Loucy (cell line): ENCODE data around the gene NDUFV2.

Source experiments
- H2AFZ ChIP-seq: fragments of 200-600 bp; sonication (generic); 2 replicates; pipeline ENCODE4 v1.6.0; 2016; ENCODE audit warnings: antibody characterized with exemption, mild to moderate bottlenecking, low read length, moderate library complexity
- H3F3A ChIP-seq: fragments of 200-600 bp; 2 replicates; pipeline ENCODE4 v1.6.0; 2016; ENCODE audit warnings: antibody characterized with exemption, low read depth, mild to moderate bottlenecking
- H3K27me3 ChIP-seq: fragments of 200-600 bp; sonication (generic); 2 replicates; pipeline ENCODE4 v1.6.1; 2014; ENCODE audit warnings: low read length, mild to moderate bottlenecking; ENCODE audit not compliant: insufficient read depth, poor library complexity, severe bottlenecking
- H3K36me3 ChIP-seq: fragments of 200-600 bp; sonication (generic); 2 replicates; pipeline ENCODE4 v1.6.1; 2016; ENCODE audit warnings: low read length; ENCODE audit not compliant: insufficient read depth
- H3K4me1 ChIP-seq: fragments of 200-600 bp; sonication (generic); 2 replicates; pipeline ENCODE4 v1.5.1; 2014; ENCODE audit warnings: low read length, mild to moderate bottlenecking; ENCODE audit not compliant: insufficient read depth, poor library complexity, severe bottlenecking
- H3K4me2 ChIP-seq: fragments of 200-600 bp; sonication (generic); 2 replicates; pipeline ENCODE4 v1.6.0; 2014; ENCODE audit warnings: antibody characterized with exemption, low read length, low read depth, mild to moderate bottlenecking; ENCODE audit not compliant: poor library complexity, severe bottlenecking
- H3K4me3 ChIP-seq: fragments of 200-600 bp; sonication (generic); 2 replicates; pipeline ENCODE4 v1.5.1; 2014; ENCODE audit warnings: low read length, mild to moderate bottlenecking, mixed read lengths; ENCODE audit not compliant: poor library complexity, severe bottlenecking
- H3K79me2 ChIP-seq: fragments of 200-600 bp; sonication (generic); 2 replicates; pipeline ENCODE4 v1.6.1; 2014; ENCODE audit warnings: low read length; ENCODE audit not compliant: insufficient read depth
- H3K9ac ChIP-seq: fragments of 200-600 bp; sonication (generic); 2 replicates; pipeline ENCODE4 v1.6.0; 2014; ENCODE audit warnings: mild to moderate bottlenecking, low read depth, low read length, moderate library complexity; ENCODE audit not compliant: poor library complexity, severe bottlenecking
- H3K9me2 ChIP-seq: fragments of 200-600 bp; sonication (generic); replicated peaks from 2 replicates; pipeline ENCODE4 v1.6.1; 2016; ENCODE audit warnings: low read depth, low read length, mixed read lengths
- H3K9me3 ChIP-seq: fragments of 200-600 bp; sonication (generic); 2 replicates; pipeline ENCODE4 v1.6.1; 2014; ENCODE audit warnings: mild to moderate bottlenecking, antibody characterized with exemption, low read length, low read depth; ENCODE audit not compliant: insufficient read depth
- H4K20me1 ChIP-seq: fragments of 200-600 bp; sonication (generic); 2 replicates; pipeline ENCODE4 v1.6.0; 2014; ENCODE audit warnings: antibody characterized with exemption, low read length, mild to moderate bottlenecking; ENCODE audit not compliant: insufficient read depth, poor library complexity, severe bottlenecking
- EZH2phosphoT487 ChIP-seq: fragments of 200-600 bp; IDR thresholded peaks from 2 replicates; pipeline ENCODE4 v1.6.1; 2018; ENCODE audit warnings: antibody characterized with exemption, mild to moderate bottlenecking, moderate library complexity, borderline replicate concordance
- TF ChIP-seq, protein P1 (sequence below): fragments of 200-600 bp; sonication (generic); conservative IDR thresholded peaks from 2 replicates; pipeline ENCODE4 v1.5.1; 2014; ENCODE audit warnings: mild to moderate bottlenecking, antibody characterized with exemption, low read length

Gene NDUFV2

DNA sequence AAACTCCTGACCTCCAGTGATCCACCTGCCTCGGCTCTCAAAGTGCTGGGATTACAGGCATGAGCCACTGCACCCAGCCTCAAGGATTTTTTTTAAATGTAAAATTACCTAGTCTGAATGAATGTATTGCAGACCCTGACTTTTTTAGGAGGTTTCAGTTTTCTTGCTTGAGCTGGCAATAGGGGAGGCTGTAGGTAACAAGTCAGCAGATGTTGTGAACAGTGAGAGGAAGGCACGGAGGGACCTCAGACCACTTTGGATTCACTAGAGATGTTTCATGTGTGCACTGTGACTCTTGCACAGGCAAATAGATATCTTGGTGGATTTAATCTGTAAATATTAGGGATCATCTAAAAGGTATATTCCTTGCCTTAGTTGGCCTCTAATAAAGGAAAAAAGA is 6.4 kb downstream of the NDUFV2 start:
- H3K36me3 ChIP-seq, result no peaks in the 10 kb centered on the region
- H3K9me3 ChIP-seq, result no peaks in the 10 kb centered on the region
- H3K4me1 ChIP-seq, result peaks cover 63% of the 10 kb centered on the region
- peak overlapping the region; percentile 98 for H3K4me2 ChIP-seq
- TF ChIP-seq EZH2phosphoT487, result no peak
- TF ChIP-seq, protein P1, sequence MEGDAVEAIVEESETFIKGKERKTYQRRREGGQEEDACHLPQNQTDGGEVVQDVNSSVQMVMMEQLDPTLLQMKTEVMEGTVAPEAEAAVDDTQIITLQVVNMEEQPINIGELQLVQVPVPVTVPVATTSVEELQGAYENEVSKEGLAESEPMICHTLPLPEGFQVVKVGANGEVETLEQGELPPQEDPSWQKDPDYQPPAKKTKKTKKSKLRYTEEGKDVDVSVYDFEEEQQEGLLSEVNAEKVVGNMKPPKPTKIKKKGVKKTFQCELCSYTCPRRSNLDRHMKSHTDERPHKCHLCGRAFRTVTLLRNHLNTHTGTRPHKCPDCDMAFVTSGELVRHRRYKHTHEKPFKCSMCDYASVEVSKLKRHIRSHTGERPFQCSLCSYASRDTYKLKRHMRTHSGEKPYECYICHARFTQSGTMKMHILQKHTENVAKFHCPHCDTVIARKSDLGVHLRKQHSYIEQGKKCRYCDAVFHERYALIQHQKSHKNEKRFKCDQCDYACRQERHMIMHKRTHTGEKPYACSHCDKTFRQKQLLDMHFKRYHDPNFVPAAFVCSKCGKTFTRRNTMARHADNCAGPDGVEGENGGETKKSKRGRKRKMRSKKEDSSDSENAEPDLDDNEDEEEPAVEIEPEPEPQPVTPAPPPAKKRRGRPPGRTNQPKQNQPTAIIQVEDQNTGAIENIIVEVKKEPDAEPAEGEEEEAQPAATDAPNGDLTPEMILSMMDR, result no peak
- peaks cover 100% of the 10 kb centered on the region for H3K79me2 ChIP-seq
- H3F3A ChIP-seq, result no peaks in the 10 kb centered on the region
- peak overlapping the region; percentile 43 for H3K9ac ChIP-seq
- peaks cover 98% of the 10 kb centered on the region for H4K20me1 ChIP-seq
- no peak overlapping the region for H2AFZ ChIP-seq
- no peaks in the 10 kb centered on the region for H3K9me2 ChIP-seq
- no peaks in the 10 kb centered on the region for H3K27me3 ChIP-seq
- peak overlapping the region; percentile 55 for H3K4me3 ChIP-seq

DNA sequence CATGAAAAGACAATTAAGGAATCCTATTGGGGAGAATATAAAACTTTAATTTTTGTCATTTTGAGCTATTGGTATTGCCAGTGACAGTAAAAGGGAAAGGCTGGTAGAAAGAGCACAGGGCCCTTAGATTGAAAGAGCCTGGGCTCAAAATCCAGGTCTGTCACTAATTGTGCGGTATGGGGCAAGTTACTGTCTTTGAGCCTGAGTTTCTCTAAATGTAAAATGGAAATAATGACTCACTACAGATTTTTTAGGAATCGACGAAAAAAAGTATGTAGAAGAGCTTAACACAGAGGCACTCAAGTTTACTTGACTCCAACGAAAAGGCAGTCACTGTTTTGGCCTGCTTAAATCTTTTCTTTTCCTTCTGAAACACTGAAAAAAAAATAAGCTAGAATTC is 7.0 kb downstream of the NDUFV2 start:
- no peaks in the 10 kb centered on the region for H3K9me2 ChIP-seq

DNA sequence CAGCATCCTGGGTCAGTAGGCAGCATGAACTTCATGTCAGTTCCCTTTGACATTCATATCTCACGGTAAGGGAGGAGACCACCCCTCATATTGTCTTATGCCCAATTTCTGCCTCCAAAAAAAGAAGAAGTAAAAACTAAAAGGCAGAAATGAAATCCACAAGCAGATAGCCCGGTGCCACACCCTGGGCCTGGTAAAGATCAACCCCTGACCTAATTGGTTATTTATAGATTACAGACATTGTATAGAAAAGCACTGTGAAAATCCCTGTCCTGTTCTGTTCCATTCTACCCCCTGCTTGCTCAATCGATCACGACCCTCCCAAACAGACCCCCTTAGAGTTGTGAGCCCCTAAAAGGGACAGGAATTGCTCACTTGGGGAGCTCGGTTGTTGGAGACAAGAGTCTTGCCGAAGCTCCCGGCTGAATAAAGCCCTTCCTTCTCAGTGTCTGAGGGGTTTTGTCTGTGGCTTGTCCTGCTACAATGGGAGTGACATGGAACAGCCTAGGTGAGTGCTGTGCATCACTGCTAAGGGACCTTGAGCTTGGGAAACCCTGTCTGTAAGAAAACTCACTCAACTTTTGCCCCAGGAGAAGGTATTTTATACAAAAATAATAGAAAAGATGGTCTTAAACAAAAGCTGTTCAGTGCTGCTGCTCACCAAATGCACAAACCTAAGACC is 11.1 kb downstream of the NDUFV2 start:
- peaks cover 99% of the 10 kb centered on the region for H3K79me2 ChIP-seq
- H3K4me3 ChIP-seq, result no peak overlapping the region
- no peak for TF ChIP-seq EZH2phosphoT487
- TF ChIP-seq, protein P1, result no peak
- no peaks in the 10 kb centered on the region for H3K9me3 ChIP-seq
- H3K27me3 ChIP-seq, result no peaks in the 10 kb centered on the region
- peaks cover 8% of the 10 kb centered on the region; the same call in 1 of the 2 replicates for H3K36me3 ChIP-seq
- peaks cover 18% of the 10 kb centered on the region for H3K4me1 ChIP-seq
- peaks cover 90% of the 10 kb centered on the region for H4K20me1 ChIP-seq
- H2AFZ ChIP-seq, result no peak overlapping the region
- no peaks in the 10 kb centered on the region for H3F3A ChIP-seq
- no peaks in the 10 kb centered on the region for H3K9me2 ChIP-seq
- H3K4me2 ChIP-seq, result peak overlapping the region; percentile 10
- H3K9ac ChIP-seq, result no peak overlapping the region

More for the DNA sequence above, 7.0 kb downstream of the NDUFV2 start:
- peaks cover 92% of the 10 kb centered on the region for H4K20me1 ChIP-seq
- peak overlapping the region; percentile 43 for H3K9ac ChIP-seq
- H3F3A ChIP-seq, result no peaks in the 10 kb centered on the region
- H3K27me3 ChIP-seq, result no peaks in the 10 kb centered on the region
- peak overlapping the region; percentile 55 for H3K4me3 ChIP-seq
- H3K4me1 ChIP-seq, result peaks cover 57% of the 10 kb centered on the region
- H3K79me2 ChIP-seq, result peaks cover 100% of the 10 kb centered on the region
- TF ChIP-seq EZH2phosphoT487, result no peak
- TF ChIP-seq, protein P1, result no peak
- no peak overlapping the region for H2AFZ ChIP-seq
- H3K9me3 ChIP-seq, result no peaks in the 10 kb centered on the region
- H3K4me2 ChIP-seq, result peak overlapping the region; percentile 98
- no peaks in the 10 kb centered on the region for H3K36me3 ChIP-seq
